Karpas-422 (cell line): ENCODE results near the gene SKIC8. TPM values are rescaled to one million over a fixed set of nuclear protein-coding genes. Genes with fewer than 3 reads are reported as not detected.

Source experiments
- DNase-seq: peaks from one replicate; pipeline ENCODE4 v3.0.0-alpha.2; 2015
- H2AFZ ChIP-seq: fragments of 200-600 bp; sonication (generic); 2 replicates; pipeline ENCODE4 v1.6.1; 2014; ENCODE audit warnings: antibody characterized with exemption, low read length, mixed read lengths
- H3K27ac ChIP-seq: fragments of 200-600 bp; sonication (generic); 2 replicates; pipeline ENCODE4 v1.5.1; 2014; ENCODE audit warnings: mild to moderate bottlenecking, low read length, moderate library complexity
- H3K27me3 ChIP-seq: fragments of 200-600 bp; sonication (generic); 2 replicates; pipeline ENCODE4 v1.6.1; 2014; ENCODE audit warnings: low read length, mixed read lengths
- H3K36me3 ChIP-seq: fragments of 200-600 bp; sonication (generic); 2 replicates; pipeline ENCODE4 v1.6.1; 2014; ENCODE audit warnings: low read length, mixed read lengths; ENCODE audit not compliant: insufficient read depth
- H3K4me1 ChIP-seq: fragments of 200-600 bp; sonication (generic); 2 replicates; pipeline ENCODE4 v1.6.1; 2014; ENCODE audit warnings: mild to moderate bottlenecking, low read length, mixed read lengths
- H3K4me2 ChIP-seq: fragments of 200-600 bp; sonication (generic); 2 replicates; pipeline ENCODE4 v1.6.1; 2014; ENCODE audit warnings: low read length, low read depth, mild to moderate bottlenecking; ENCODE audit not compliant: poor library complexity, severe bottlenecking
- H3K4me3 ChIP-seq: fragments of 200-600 bp; sonication (generic); 2 replicates; pipeline ENCODE4 v1.5.1; 2014; ENCODE audit warnings: mild to moderate bottlenecking, antibody characterized with exemption, low read length, mixed read lengths
- H3K79me2 ChIP-seq: fragments of 200-600 bp; sonication (generic); 2 replicates; pipeline ENCODE4 v1.6.1; 2014; ENCODE audit warnings: mild to moderate bottlenecking, low read length, mixed read lengths
- H3K9ac ChIP-seq: fragments of 200-600 bp; sonication (generic); 2 replicates; pipeline ENCODE4 v1.6.0; 2014; ENCODE audit warnings: low read length
- H3K9me2 ChIP-seq: fragments of 200-600 bp; sonication (generic), shearing (Covaris generic); replicated peaks from 2 replicates; pipeline ENCODE4 v1.6.0; 2014; ENCODE audit warnings: mild to moderate bottlenecking, low read length, moderate library complexity; ENCODE audit not compliant: insufficient read depth
- H3K9me3 ChIP-seq: fragments of 300-700, 200-600 bp; sonication (generic); 2 replicates; pipeline ENCODE4 v1.6.1; 2014; ENCODE audit warnings: low read length, mixed read lengths
- H4K20me1 ChIP-seq: fragments of 200-600 bp; sonication (generic); 2 replicates; pipeline ENCODE4 v1.6.1; 2014; ENCODE audit warnings: mild to moderate bottlenecking, antibody characterized with exemption, low read length, low read depth; ENCODE audit not compliant: insufficient read depth
- total RNA-seq: library from RNA; depleted of rRNA; stranded (reverse); fragments of >200 nt; shearing (Covaris generic); gene quantifications from 2 replicates; pipeline ENCODE4 v1.2.3, GENCODE V29; 2014; ENCODE audit warnings: low replicate concordance

Gene SKIC8
- total RNA-seq, 1 experiment from 2014 or later = 134 TPM

GRCh38 chr15:78308422-78309032, 9.1 kb upstream of the SKIC8 start:
- H2AFZ ChIP-seq = no peak overlapping the region
- H3K4me2 ChIP-seq = peak overlapping the region; percentile 29
- peak; percentile 88 for DNase-seq
- H3K79me2 ChIP-seq = no peaks in the 10 kb centered on the region
- no peaks in the 10 kb centered on the region for H3K27me3 ChIP-seq
- no peak overlapping the region for H3K4me3 ChIP-seq
- no peaks in the 10 kb centered on the region for H4K20me1 ChIP-seq
- no peaks in the 10 kb centered on the region for H3K36me3 ChIP-seq
- no peaks in the 10 kb centered on the region for H3K9me3 ChIP-seq
- H3K9ac ChIP-seq = no peak overlapping the region
- peaks cover 3% of the 10 kb centered on the region for H3K4me1 ChIP-seq
- H3K9me2 ChIP-seq = no peaks in the 10 kb centered on the region
- no peak overlapping the region for H3K27ac ChIP-seq

- Histone ChIP-seq H3K36me3 (no peaks in the 10 kb centered on the region), H3K9ac (no peak overlapping the region), H3K4me1 (peaks cover 3% of the 10 kb centered on the region), H3K79me2 (no peaks in the 10 kb centered on the region), H3K9me2 (no peaks in the 10 kb centered on the region), H3K27ac (no peak overlapping the region), H3K4me3 (no peak overlapping the region), H2AFZ (no peak overlapping the region), H3K4me2 (no peak overlapping the region), H4K20me1 (no peaks in the 10 kb centered on the region), H3K9me3 (no peaks in the 10 kb centered on the region), H3K27me3 (no peaks in the 10 kb centered on the region)
- no peak for DNase-seq
Measured at GRCh38 chr15:78307976-78308375, 8.6 kb upstream of the SKIC8 start.

DNA sequence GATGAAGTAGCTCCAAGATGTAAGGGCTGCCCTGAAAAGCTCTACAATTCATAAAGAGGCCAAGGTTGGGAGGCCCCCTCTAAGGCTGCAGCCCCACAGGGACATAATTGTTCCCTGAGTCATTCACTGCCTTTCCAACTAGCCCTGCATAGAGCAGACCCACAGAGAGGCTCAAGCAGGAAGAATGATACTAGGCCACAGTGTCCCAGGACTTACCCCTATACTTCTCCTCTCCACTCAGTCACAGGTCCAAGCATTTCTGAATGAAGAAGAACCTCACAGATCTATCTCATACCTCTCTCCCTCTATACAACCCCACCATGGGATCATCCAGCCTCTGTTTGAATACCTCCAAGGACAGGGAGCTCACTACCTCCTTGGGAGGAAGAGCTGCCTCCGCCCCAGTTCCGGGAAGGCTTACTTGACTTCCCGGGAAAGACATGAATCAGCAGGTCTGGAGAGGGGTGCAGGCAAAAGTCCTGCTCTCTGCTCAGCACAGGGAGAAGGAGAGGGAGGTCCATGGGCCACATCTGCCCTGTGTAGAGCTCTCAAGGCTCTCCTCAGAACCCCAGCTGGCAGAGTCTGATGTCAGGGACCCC, 6.9 kb upstream of the SKIC8 start:
- Histone ChIP-seq H3K4me2 (no peak overlapping the region), H3K27me3 (no peaks in the 10 kb centered on the region), H3K36me3 (no peaks in the 10 kb centered on the region), H3K9ac (no peak overlapping the region), H3K27ac (no peak overlapping the region), H3K4me1 (peaks cover 3% of the 10 kb centered on the region), H3K9me2 (no peaks in the 10 kb centered on the region), H3K9me3 (no peaks in the 10 kb centered on the region), H3K79me2 (no peaks in the 10 kb centered on the region), H2AFZ (no peak overlapping the region), H4K20me1 (no peaks in the 10 kb centered on the region), H3K4me3 (no peak overlapping the region)
- no peak for DNase-seq

DNA sequence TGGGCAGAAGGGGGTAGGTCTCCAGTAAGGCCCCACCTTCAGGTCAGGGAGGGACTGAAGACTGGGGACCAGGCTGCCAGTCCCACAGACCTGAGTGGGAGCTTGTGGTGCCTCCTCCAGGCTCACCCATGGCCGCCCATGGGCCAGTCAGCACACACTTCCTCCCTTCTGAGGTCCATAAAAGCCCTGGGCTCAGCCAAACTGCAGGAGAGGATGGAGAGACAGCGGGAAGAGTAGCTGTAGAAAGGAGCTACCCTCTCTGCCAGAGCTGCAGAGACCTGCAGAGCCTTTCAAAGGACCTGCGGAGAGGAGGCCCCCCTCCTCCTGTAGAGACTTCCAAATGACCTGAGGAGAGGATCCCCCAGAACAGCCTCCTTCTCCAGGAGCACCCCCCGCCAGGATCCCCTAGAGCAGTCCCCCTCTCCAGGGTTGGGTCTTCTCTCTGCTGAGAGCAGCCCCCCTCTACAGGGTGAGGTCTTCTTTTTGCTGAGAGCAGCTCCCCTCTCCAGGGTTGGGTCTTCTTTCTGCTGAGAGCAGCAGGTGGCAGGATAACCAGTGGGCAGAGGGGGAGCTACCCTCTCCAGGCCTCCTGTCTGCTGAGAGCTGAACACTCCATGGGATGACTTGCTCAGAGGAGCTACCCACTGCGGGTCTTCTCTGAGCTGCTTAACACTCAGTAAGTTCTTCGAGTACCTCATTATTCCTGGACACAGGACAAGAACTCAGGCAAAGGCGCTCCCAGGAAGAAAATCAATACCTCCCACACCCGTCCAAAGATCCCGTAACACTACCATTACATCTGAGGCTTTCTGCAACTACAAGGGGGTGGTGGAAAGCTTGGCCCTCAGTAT, 5.0 kb upstream of the SKIC8 start:
- DNase-seq = no peak
- peaks cover 8% of the 10 kb centered on the region for H3K4me1 ChIP-seq
- no peaks in the 10 kb centered on the region for H3K79me2 ChIP-seq
- no peaks in the 10 kb centered on the region for H3K36me3 ChIP-seq
- no peak overlapping the region for H3K9ac ChIP-seq
- no peak overlapping the region for H3K4me3 ChIP-seq
- H4K20me1 ChIP-seq = no peaks in the 10 kb centered on the region
- H3K27ac ChIP-seq = no peak overlapping the region
- no peaks in the 10 kb centered on the region for H3K9me3 ChIP-seq
- no peaks in the 10 kb centered on the region for H3K27me3 ChIP-seq
- H3K9me2 ChIP-seq = no peaks in the 10 kb centered on the region
- no peak overlapping the region for H2AFZ ChIP-seq
- H3K4me2 ChIP-seq = no peak overlapping the region

DNA sequence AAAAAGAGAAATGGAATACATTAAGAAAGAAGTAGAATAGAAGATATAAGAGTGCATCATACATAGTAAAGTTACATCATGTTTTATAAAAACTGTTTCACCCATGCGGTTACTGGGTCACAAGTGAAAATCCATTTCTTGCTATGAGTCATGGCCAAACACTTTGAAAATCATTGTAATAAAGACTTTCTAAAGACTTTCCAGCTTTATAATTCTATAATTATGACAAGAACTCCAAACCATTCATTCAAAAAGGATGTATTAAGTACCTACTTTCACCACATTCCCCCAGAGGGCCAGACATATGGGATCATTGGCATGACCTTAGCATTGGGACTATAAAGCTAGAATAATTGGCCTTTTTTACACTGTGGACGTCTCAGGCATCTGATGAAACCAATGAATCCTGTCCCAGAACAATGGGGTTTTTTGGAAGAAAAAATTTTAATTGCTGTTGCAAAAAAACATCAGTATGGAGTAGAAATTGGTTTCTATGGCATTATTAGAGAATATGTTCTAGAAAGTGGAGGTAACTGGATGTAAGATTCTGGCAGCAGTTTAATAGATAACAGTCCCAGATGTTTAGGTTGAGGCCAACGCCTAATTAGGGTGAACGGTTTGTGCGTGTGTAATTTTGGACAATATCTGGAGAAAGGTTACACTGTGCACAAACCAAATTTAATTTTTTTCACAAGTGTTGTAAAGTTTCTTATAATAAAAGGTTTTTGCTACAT, 3.3 kb upstream of the SKIC8 start:
- H3K36me3 ChIP-seq = no peaks in the 10 kb centered on the region
- H3K9ac ChIP-seq = no peak overlapping the region
- no peak overlapping the region for H3K4me3 ChIP-seq
- H3K79me2 ChIP-seq = peaks cover 16% of the 10 kb centered on the region
- H3K27me3 ChIP-seq = no peaks in the 10 kb centered on the region
- no peak overlapping the region for H3K27ac ChIP-seq
- no peaks in the 10 kb centered on the region for H3K9me3 ChIP-seq
- H3K4me1 ChIP-seq = peaks cover 14% of the 10 kb centered on the region
- H3K4me2 ChIP-seq = no peak overlapping the region
- H3K9me2 ChIP-seq = no peaks in the 10 kb centered on the region
- H4K20me1 ChIP-seq = no peaks in the 10 kb centered on the region
- DNase-seq = no peak
- no peak overlapping the region for H2AFZ ChIP-seq

- H3K27ac ChIP-seq = no peak overlapping the region
Measured at GRCh38 chr15:78301828-78302227, 2.4 kb upstream of the SKIC8 start.

DNA sequence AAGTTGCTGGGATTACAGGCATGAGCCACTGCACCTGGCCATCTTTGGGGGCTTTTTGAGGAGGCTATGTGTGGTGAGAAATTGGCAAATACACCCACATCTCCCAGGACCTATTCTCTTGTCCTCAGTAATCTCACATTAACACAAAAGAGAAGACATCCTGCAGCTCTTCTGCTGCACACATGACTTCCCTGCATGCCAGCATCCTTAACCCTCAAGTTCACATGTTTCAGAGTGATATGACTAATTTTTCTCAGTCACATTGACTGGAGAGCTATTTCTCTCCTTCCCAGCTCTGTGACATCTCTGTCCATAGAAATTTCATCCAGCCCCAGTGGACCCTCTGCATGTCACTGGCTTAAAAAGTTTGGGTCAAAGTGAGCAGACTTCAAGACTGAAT, 1.9 kb upstream of the SKIC8 start:
- Histone ChIP-seq H3K9me2 (no peaks in the 10 kb centered on the region), H3K27me3 (no peaks in the 10 kb centered on the region), H3K36me3 (no peaks in the 10 kb centered on the region), H3K4me2 (no peak overlapping the region), H3K4me3 (no peak overlapping the region), H3K9me3 (no peaks in the 10 kb centered on the region), H3K27ac (no peak overlapping the region), H3K9ac (no peak overlapping the region), H3K4me1 (peaks cover 17% of the 10 kb centered on the region), H2AFZ (no peak overlapping the region), H3K79me2 (peaks cover 30% of the 10 kb centered on the region), H4K20me1 (no peaks in the 10 kb centered on the region)
- no peak for DNase-seq

More at GRCh38 chr15:78301828-78302227, 2.4 kb upstream of the SKIC8 start:
- no peaks in the 10 kb centered on the region for H4K20me1 ChIP-seq
- H3K9me3 ChIP-seq = no peaks in the 10 kb centered on the region
- DNase-seq = no peak
- H3K27me3 ChIP-seq = no peaks in the 10 kb centered on the region
- H3K9ac ChIP-seq = no peak overlapping the region
- no peaks in the 10 kb centered on the region for H3K36me3 ChIP-seq
- peaks cover 17% of the 10 kb centered on the region for H3K4me1 ChIP-seq
- peaks cover 25% of the 10 kb centered on the region for H3K79me2 ChIP-seq
- H3K4me3 ChIP-seq = no peak overlapping the region
- no peak overlapping the region for H3K4me2 ChIP-seq
- H3K9me2 ChIP-seq = no peaks in the 10 kb centered on the region
- 0 out of 2 replicates have a peak overlapping the region, but pooled peaks have one; percentile 32 for H2AFZ ChIP-seq

- H3K4me1 ChIP-seq = no peaks in the 10 kb centered on the region
- H3K79me2 ChIP-seq = peaks cover 18% of the 10 kb centered on the region
- H3K9me2 ChIP-seq = no peaks in the 10 kb centered on the region
- no peak overlapping the region for H2AFZ ChIP-seq
- no peak for DNase-seq
- no peak overlapping the region for H3K9ac ChIP-seq
- no peaks in the 10 kb centered on the region for H3K9me3 ChIP-seq
- H3K27ac ChIP-seq = no peak overlapping the region
- peaks cover 21% of the 10 kb centered on the region; the same call in 1 of the 2 replicates for H3K36me3 ChIP-seq
- no peak overlapping the region for H3K4me3 ChIP-seq
- no peak overlapping the region for H3K4me2 ChIP-seq
- H3K27me3 ChIP-seq = no peaks in the 10 kb centered on the region
- no peaks in the 10 kb centered on the region for H4K20me1 ChIP-seq
Measured at GRCh38 chr15:78292219-78292618, 7.2 kb downstream of the SKIC8 start.
